ENCODE measurements around the gene CERS3.

Gene CERS3

DNA sequence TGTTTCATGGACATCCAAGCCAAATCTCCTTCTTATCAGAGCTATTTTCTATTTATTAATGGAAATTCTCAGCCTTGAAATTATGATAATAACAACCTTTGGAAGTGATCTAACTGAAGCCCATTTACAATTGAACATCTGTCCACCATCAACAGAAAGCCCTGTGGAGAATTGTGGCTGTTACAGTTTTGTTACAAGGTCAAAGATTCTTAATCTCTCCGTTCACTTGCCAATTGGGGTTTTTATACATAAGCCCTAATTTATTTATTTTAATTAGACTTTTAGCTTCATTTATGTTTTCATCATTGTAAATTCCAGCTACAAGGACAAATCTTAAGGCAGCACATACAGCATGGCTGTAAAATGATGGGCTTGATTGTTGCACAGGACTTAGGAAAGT is 3.3 kb downstream of the CERS3 start:
- Histone ChIP-seq H3K36me3 (ENCODE audit: control insufficient read depth, insufficient read depth, low read length) (no peaks in the 10 kb centered on the region), H2AFZ (no peak overlapping the region), H3K27me3 (ENCODE audit: control insufficient read depth, insufficient read depth, low read length) (no peaks in the 10 kb centered on the region), H3K79me2 (no peaks in the 10 kb centered on the region), H3K4me2 (ENCODE audit: low read length) (no peak overlapping the region), H3K4me1 (no peaks in the 10 kb centered on the region), H3K9me3 (ENCODE audit: control insufficient read depth, low read length) (no peaks in the 10 kb centered on the region), H3K27ac (no peak overlapping the region), H3K4me3 (ENCODE audit: low read depth, low read length) (no peak overlapping the region), H3K9ac (no peak overlapping the region)
- TF ChIP-seq CTCF (IDR thresholded peaks at IDR 0.05) = no peak

DNA sequence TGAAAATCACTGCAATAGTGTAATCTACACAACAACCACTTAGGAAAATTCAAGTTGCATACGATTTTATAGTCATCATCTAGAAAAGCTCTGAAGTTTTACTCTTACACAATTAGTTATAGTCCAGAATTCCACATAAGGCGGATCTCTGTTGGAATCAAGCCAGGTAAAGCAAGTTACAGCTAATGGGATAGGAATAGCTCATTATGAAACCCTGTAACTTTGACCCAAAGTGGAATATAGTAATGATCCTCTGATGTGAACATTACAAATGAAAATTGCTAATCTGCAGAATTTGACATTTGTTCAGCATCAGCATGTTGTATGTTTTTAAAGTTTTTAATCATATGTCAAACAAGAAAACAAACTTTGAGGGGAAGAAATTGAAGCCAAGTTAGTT is 4.4 kb downstream of the CERS3 start:
- Histone ChIP-seq H3K4me1 (no peaks in the 10 kb centered on the region), H3K9ac (no peak overlapping the region), H2AFZ (no peak overlapping the region), H3K27me3 (ENCODE audit: control insufficient read depth, insufficient read depth, low read length) (no peaks in the 10 kb centered on the region), H3K4me3 (ENCODE audit: low read depth, low read length) (no peak overlapping the region), H3K27ac (no peak overlapping the region), H3K36me3 (ENCODE audit: control insufficient read depth, insufficient read depth, low read length) (no peaks in the 10 kb centered on the region), H3K79me2 (no peaks in the 10 kb centered on the region), H3K4me2 (ENCODE audit: low read length) (no peak overlapping the region), H3K9me3 (ENCODE audit: control insufficient read depth, low read length) (no peaks in the 10 kb centered on the region)
- no peak for TF ChIP-seq CTCF (IDR thresholded peaks at IDR 0.05)

DNA sequence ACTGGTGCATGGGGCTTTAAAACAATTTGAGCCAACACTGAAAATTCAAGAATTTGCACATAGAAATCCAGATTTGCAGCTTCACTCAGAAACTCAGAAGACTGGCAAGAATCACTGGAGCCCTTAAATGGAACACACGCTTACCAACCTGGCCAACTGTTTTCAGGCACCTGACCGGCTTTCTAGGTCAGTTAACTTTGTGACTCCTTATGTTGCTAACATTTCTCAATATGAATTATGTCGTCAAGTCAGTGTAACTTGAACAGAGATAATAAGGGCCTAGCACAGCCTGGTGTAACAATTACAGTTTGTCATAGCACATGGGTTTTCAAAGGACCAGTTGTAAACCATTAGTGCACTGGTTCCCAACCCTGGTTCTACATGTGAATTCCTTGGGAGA is 6.8 kb downstream of the CERS3 start:
- Histone ChIP-seq H3K4me3 (ENCODE audit: low read depth, low read length) (no peak overlapping the region), H3K27me3 (ENCODE audit: control insufficient read depth, insufficient read depth, low read length) (no peaks in the 10 kb centered on the region), H3K79me2 (no peaks in the 10 kb centered on the region), H3K4me2 (ENCODE audit: low read length) (no peak overlapping the region), H3K9ac (no peak overlapping the region), H3K36me3 (ENCODE audit: control insufficient read depth, insufficient read depth, low read length) (no peaks in the 10 kb centered on the region), H2AFZ (no peak overlapping the region), H3K27ac (no peak overlapping the region), H3K9me3 (ENCODE audit: control insufficient read depth, low read length) (no peaks in the 10 kb centered on the region), H3K4me1 (no peaks in the 10 kb centered on the region)
- no peak for TF ChIP-seq CTCF (IDR thresholded peaks at IDR 0.05)

DNA sequence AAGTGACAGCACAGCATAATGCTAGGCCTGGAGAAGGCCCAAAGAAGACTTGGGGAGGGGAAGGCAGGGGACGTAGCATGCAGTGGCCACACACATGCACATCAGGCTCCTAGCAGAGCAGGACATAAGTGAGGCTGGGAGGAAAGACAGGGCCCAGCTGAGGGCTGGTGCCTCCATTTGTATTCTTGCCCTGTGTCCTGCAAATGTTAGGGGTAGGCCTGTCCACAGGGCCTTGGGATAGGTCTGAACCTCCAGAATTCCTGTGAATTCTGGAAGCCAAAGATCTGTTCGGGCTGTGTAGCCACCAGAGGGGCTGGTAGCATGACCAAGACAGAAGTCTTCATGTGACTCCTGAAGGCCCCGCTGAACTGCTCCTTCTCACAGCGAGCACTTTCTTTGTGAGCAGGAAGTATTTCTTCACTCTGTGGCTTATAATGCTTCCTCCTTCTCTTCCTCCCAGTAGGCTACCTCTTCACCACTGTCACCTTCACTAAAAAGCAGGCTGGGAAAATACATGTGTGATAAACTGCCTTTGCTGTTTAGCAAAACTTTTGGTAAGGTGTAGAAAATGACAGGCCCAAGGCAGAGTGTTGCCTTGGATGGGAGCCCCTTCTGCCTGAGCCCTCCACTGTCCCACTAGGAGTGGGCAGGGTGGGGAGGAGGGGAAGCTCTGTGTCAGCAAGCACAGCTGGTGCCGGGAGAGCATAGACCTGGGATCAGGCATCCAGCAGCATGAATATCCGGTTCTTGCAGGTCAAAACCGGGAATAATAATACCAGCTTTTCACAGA is 8.4 kb downstream of the CERS3 start:
- Histone ChIP-seq H3K9me3 (ENCODE audit: control insufficient read depth, low read length) (no peaks in the 10 kb centered on the region), H2AFZ (no peak overlapping the region), H3K9ac (no peak overlapping the region), H3K4me1 (no peaks in the 10 kb centered on the region), H3K27me3 (ENCODE audit: control insufficient read depth, insufficient read depth, low read length) (no peaks in the 10 kb centered on the region), H3K27ac (no peak overlapping the region), H3K4me2 (ENCODE audit: low read length) (no peak overlapping the region), H3K4me3 (ENCODE audit: low read depth, low read length) (no peak overlapping the region), H3K79me2 (no peaks in the 10 kb centered on the region), H3K36me3 (ENCODE audit: control insufficient read depth, insufficient read depth, low read length) (no peaks in the 10 kb centered on the region)
- no peak for TF ChIP-seq CTCF (IDR thresholded peaks at IDR 0.05)

- no peak overlapping the region for H3K27ac ChIP-seq
- no peaks in the 10 kb centered on the region for H3K27me3 ChIP-seq (ENCODE audit: control insufficient read depth, insufficient read depth, low read length)
- H3K36me3 ChIP-seq (ENCODE audit: control insufficient read depth, insufficient read depth, low read length) = no peaks in the 10 kb centered on the region
- H3K4me2 ChIP-seq (ENCODE audit: low read length) = no peak overlapping the region
- H2AFZ ChIP-seq = no peak overlapping the region
- no peak overlapping the region for H3K9ac ChIP-seq
- H3K9me3 ChIP-seq (ENCODE audit: control insufficient read depth, low read length) = no peaks in the 10 kb centered on the region
- TF ChIP-seq CTCF (IDR thresholded peaks at IDR 0.05) = no peak
- H3K79me2 ChIP-seq = no peaks in the 10 kb centered on the region
- no peak overlapping the region for H3K4me3 ChIP-seq (ENCODE audit: low read depth, low read length)
- no peaks in the 10 kb centered on the region for H3K4me1 ChIP-seq
Measured at GRCh38 chr15:100517846-100518245, 10.9 kb downstream of the CERS3 start.
